NT2/D1 (cell line): ENCODE measurements around the gene GTF2F2.
A peak's percentile ranks its signal among the peaks of the same experiment; 100 is the strongest.

Source experiments
- DNase-seq: peaks from one replicate; pipeline ENCODE4 v3.0.0-alpha.2; 2011; ENCODE audit warnings: low read depth, low spot score
- H3K27me3 ChIP-seq: 2 replicates; pipeline ENCODE4 v1.6.0; 2011; ENCODE audit warnings: mild to moderate bottlenecking; ENCODE audit not compliant: insufficient read length, insufficient read depth
- H3K36me3 ChIP-seq: 2 replicates; pipeline ENCODE4 v1.6.1; 2011; ENCODE audit warnings: mild to moderate bottlenecking, low read length, mixed read lengths; ENCODE audit not compliant: insufficient read depth, insufficient read length
- H3K4me1 ChIP-seq: 2 replicates; pipeline ENCODE4 v1.5.1; 2011; ENCODE audit not compliant: insufficient read depth, insufficient read length
- H3K4me3 ChIP-seq: 2 replicates; pipeline ENCODE4 v1.5.1; 2011; ENCODE audit warnings: low read depth; ENCODE audit not compliant: insufficient read length
- H3K9ac ChIP-seq: 2 replicates; pipeline ENCODE4 v1.6.0; 2011; ENCODE audit warnings: low read depth; ENCODE audit not compliant: insufficient read length
- H3K9me3 ChIP-seq: 2 replicates; pipeline ENCODE4 v1.5.1; 2011; ENCODE audit warnings: mild to moderate bottlenecking, low read length; ENCODE audit not compliant: insufficient read depth
- SUZ12 ChIP-seq: IDR thresholded peaks from 2 replicates; pipeline ENCODE4 v1.6.1; 2011; ENCODE audit not compliant: insufficient read length, insufficient read depth; ENCODE audit errors: extremely low read depth
- YY1 ChIP-seq: IDR thresholded peaks from 2 replicates; pipeline ENCODE4 v1.6.1; 2011; ENCODE audit not compliant: insufficient read length, insufficient read depth
- ZNF274 ChIP-seq: IDR thresholded peaks from 2 replicates; pipeline ENCODE4 v1.6.1; 2011; ENCODE audit warnings: mild to moderate bottlenecking, low read depth, low read length

GTF2F2 gene, protein sequence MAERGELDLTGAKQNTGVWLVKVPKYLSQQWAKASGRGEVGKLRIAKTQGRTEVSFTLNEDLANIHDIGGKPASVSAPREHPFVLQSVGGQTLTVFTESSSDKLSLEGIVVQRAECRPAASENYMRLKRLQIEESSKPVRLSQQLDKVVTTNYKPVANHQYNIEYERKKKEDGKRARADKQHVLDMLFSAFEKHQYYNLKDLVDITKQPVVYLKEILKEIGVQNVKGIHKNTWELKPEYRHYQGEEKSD

DNA sequence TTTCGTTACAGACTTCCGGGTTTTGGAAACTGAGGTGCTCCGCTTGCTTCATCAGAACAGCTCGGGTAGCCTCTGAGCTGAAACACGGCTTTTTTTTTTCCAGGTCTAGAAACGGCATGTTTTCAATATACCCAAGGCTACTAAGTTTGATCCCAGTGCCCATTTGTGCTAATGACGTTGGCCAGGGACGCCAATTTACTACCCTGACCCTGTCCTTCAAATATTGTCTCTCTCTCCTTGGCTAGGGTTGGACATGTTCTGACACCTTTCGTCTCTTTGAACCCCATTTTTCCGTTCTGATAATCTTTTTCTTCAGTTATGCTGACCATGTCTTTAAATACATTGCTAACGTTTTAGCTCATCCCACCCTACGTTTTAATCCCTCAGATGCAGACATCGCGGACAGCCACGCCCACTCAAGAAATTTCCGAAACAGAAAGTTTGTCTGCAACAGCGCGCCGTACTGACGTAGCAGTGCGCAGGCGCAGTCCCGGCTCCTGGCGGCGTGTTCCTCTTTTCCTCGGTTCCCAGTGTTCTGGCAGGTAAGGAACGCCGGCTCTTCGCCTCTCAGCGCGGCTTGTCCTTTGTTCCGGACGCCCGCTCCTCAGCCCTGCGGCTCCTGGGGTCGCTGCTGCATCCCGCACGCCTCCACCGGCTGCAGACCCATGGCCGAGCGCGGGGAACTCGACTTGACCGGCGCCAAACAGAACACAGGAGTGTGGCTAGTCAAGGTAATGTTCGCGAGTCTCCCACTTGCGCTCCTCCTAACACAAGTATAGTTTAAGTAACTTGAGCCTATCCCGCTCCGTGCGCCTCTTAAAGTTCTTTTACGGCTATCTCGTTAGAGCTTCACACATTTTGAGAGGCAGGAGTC lies at the start of gene GTF2F2:
TSS of gene GTF2F2 (plus strand) at position 520 of the 874 bp plus-strand sequence. CDS start at position 666, 146 bp downstream.
- DNase-seq, result peak; percentile 67
- H3K9ac ChIP-seq, result peak within 1 kb of the TSS; percentile 82
- no peaks in the 10 kb centered on the region for H3K4me1 ChIP-seq
- H3K27me3 ChIP-seq, result no peaks in the 10 kb centered on the region
- H3K9me3 ChIP-seq, result no peaks in the 10 kb centered on the region
- peaks cover 7% of the 10 kb centered on the region for H3K36me3 ChIP-seq
- peak within 1 kb of the TSS; percentile 66 for H3K4me3 ChIP-seq
- no peak for TF ChIP-seq SUZ12
- TF ChIP-seq ZNF274, result no peak
- TF ChIP-seq YY1, result no peak

DNA sequence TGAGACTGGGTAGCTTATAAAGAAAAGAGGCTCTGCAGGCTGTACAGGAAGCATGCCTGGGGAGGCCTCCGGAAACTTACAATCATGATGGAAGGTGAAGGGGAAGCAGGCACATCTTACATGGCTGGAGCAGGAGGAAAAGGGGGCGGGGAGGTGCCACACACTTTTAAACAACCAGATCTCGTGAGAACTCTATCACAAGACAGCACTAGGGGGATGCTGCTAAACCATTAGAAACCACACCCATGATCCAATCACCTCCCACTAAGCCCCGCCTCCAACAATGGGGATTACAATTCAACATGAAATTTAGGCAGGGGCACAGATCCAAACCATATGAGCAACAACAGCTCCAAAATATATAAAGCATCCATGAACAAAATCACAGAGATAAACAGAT lies 46.5 kb upstream of the GTF2F2 start:
- TF ChIP-seq YY1 (no peak), ZNF274 (no peak), SUZ12 (no peak)
- Histone ChIP-seq H3K9me3 (no peaks in the 10 kb centered on the region), H3K4me1 (no peaks in the 10 kb centered on the region), H3K4me3 (no peak overlapping the region), H3K36me3 (no peaks in the 10 kb centered on the region), H3K9ac (no peak overlapping the region), H3K27me3 (no peaks in the 10 kb centered on the region)
- peak; percentile 3 for DNase-seq

DNA sequence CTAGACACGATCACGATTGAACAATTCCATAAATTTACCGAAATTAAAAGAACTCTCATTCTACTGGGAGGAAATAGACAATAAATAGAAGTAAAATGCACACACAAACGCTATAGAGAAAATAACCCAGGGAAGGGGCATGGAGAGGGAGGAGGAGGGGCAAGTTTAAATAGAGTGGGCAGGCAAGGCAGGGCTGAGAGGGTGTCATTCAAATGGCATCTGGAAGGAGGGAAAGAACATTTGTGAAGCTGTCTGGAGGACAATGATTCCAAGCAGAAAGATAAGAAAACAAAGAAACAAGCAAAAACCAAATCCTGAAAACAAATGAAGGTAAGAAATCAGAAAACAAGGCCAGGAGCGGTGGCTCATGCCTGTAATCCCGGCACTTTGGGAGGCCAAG lies 45.6 kb upstream of the GTF2F2 start:
- H3K4me3 ChIP-seq, result no peak overlapping the region
- no peaks in the 10 kb centered on the region for H3K9me3 ChIP-seq
- H3K36me3 ChIP-seq, result no peaks in the 10 kb centered on the region
- no peak overlapping the region for H3K9ac ChIP-seq
- TF ChIP-seq SUZ12 (no peak), ZNF274 (no peak), YY1 (no peak)
- no peaks in the 10 kb centered on the region for H3K4me1 ChIP-seq
- H3K27me3 ChIP-seq, result no peaks in the 10 kb centered on the region
- DNase-seq, result no peak

DNA sequence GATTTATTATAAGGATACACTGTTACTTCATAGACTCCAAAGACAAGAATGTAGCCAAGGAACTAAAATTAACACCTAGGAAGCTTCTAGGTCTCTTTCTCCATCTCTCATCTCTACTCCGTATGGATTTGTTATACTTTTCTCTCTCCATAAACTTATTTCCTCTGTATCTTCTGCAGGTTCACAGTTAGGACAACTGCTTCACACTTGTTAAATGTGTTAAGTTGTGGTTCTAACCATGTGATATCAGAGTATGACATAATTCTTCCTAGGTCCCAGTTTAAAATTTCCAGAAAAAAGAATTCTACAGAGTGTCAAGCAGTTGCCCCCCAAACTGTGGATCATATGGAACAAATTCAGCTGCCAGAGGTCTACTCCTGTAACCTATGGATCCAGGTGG lies 42.3 kb upstream of the GTF2F2 start:
- no peaks in the 10 kb centered on the region for H3K36me3 ChIP-seq
- no peak for DNase-seq
- no peaks in the 10 kb centered on the region for H3K9me3 ChIP-seq
- H3K4me3 ChIP-seq, result no peak overlapping the region
- no peaks in the 10 kb centered on the region for H3K27me3 ChIP-seq
- no peaks in the 10 kb centered on the region for H3K4me1 ChIP-seq
- TF ChIP-seq YY1 (no peak), SUZ12 (no peak), ZNF274 (no peak)
- H3K9ac ChIP-seq, result no peak overlapping the region

DNA sequence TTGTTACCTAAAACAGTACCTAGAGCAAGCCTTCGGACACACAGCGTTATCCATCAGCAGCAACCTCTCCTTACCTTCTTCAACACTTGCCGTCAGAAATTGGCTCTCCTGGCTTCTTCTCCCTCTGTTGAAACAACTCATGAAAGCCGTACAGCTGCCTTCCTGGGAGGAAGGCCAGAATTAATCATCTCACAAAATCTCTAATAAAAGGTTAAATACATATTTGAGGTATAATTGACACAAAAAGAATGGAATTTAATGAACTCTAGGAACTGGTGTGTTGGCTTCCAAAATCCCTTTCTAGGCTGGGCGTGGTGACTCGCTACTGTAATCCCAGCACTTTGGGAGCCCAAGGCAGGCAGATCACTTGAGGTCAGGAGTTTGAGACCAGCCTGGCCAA lies 37.3 kb upstream of the GTF2F2 start:
- Histone ChIP-seq H3K9ac (no peak overlapping the region), H3K4me1 (no peaks in the 10 kb centered on the region), H3K36me3 (no peaks in the 10 kb centered on the region), H3K4me3 (no peak overlapping the region), H3K27me3 (no peaks in the 10 kb centered on the region), H3K9me3 (no peaks in the 10 kb centered on the region)
- TF ChIP-seq ZNF274 (no peak), SUZ12 (no peak), YY1 (no peak)
- no peak for DNase-seq

DNA sequence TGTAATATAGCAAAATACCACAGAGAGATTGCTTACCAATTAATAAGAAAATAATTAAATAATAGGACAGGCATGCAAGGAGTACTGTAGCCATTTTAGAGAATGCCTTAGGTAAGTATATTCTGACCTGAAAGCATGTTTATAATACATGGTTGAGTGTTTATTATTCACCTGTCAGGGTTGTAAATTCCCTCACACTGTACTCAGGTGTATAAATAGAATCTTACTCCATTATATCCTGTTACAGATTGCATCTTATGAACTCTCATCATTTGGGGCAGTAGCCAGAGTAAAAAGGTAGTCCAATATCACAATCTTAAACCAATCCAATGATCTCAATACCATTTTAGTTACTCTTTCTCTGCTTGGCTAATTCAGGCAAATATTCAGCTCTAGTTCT lies 35.8 kb upstream of the GTF2F2 start:
- no peak overlapping the region for H3K9ac ChIP-seq
- TF ChIP-seq ZNF274 (no peak), YY1 (no peak), SUZ12 (no peak)
- no peaks in the 10 kb centered on the region for H3K27me3 ChIP-seq
- no peaks in the 10 kb centered on the region for H3K36me3 ChIP-seq
- DNase-seq, result no peak
- no peak overlapping the region for H3K4me3 ChIP-seq
- H3K9me3 ChIP-seq, result no peaks in the 10 kb centered on the region
- H3K4me1 ChIP-seq, result no peaks in the 10 kb centered on the region

DNA sequence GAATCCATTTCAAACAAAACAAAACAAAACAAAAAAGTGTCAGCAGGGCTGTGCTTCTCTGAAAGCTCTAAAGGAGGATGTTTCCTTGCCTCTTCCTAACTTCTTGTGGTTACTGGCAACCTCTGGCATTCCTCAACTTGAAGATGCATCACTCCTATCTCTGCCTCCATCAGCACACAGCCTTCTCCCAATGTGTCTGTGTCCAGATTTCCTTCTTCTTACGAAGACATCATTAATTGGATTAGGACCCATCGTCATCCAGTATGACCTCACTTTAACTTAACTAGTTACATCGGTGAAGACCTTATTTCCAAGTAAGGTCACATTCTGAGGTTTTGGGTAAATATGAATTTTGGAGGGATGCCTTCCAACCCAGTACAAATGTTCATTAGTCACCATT lies 33.8 kb upstream of the GTF2F2 start:
- Histone ChIP-seq H3K9me3 (no peaks in the 10 kb centered on the region), H3K9ac (no peak overlapping the region), H3K4me3 (no peak overlapping the region), H3K36me3 (no peaks in the 10 kb centered on the region), H3K27me3 (no peaks in the 10 kb centered on the region), H3K4me1 (no peaks in the 10 kb centered on the region)
- TF ChIP-seq SUZ12 (no peak), YY1 (no peak), ZNF274 (no peak)
- DNase-seq, result no peak
